K562 (cell line): ENCODE results near the gene ALDH7A1. TPM values are rescaled to one million over a fixed set of nuclear protein-coding genes. Genes with fewer than 3 reads are reported as not detected.

Experiments
- ATF1 ChIP-seq, 2 experiments: fragments of 450-650 bp in 1 of 2; IDR thresholded peaks; 2 replicates each; pipeline ENCODE4 v1.6.1; 2016; ENCODE audit warnings: missing compliant biosample characterization in 1 of 2, missing genetic modification characterization in 1 of 2
- E2F5 ChIP-seq: sonication (generic); formaldehyde crosslinking; IDR thresholded peaks from 2 replicates; pipeline ENCODE4 v1.8.0; 2022; ENCODE audit warnings: mild to moderate bottlenecking, missing genetic modification reagents
- EGR1 ChIP-seq: fragments of 450-650 bp; conservative IDR thresholded peaks from 2 replicates; pipeline ENCODE4 v1.6.1; 2017; ENCODE audit warnings: mild to moderate bottlenecking
- EP400 ChIP-seq: fragments of 450-650 bp; IDR thresholded peaks from 2 replicates; pipeline ENCODE4 v1.6.1; 2017; ENCODE audit warnings: antibody characterized with exemption, mild to moderate bottlenecking, moderate library complexity
- ETV5 ChIP-seq: sonication (generic); formaldehyde crosslinking; IDR thresholded peaks from 2 replicates; pipeline ENCODE4 v1.4.0; 2020; ENCODE audit warnings: low read depth, mild to moderate bottlenecking, missing genetic modification reagents
- NONO ChIP-seq, 2 experiments: fragments of 200-400 bp in 1 of 2; fragments of 450-650 bp in 1 of 2; formaldehyde crosslinking in 1 of 2; IDR thresholded peaks; 2 replicates each; pipeline ENCODE4 v1.6.1; 2017; ENCODE audit warnings: low read depth in 2 of 2, mild to moderate bottlenecking in 2 of 2, moderate library complexity in 2 of 2, low read length in 1 of 2
- PML ChIP-seq: IDR thresholded peaks from 2 replicates; pipeline ENCODE4 v1.6.1; 2012; ENCODE audit warnings: low read length, inconsistent platforms
- RBM34 ChIP-seq: fragments of 200-400 bp; formaldehyde crosslinking; IDR thresholded peaks from 2 replicates; pipeline ENCODE4 v1.6.1; 2018; ENCODE audit warnings: low read length, borderline replicate concordance; ENCODE audit not compliant: insufficient read depth
- ZNF717 ChIP-seq: fragments of 250-450 bp; sonication (Bioruptor Pico); IDR thresholded peaks from 2 replicates; pipeline ENCODE4 v1.5.0; 2021
- polyA plus RNA-seq, 8 experiments: library from polyadenylated mRNA; depleted of rRNA in 4 of 8; stranded (reverse) in 5 of 8; unstranded in 3 of 8; fragments of >200 nt; fragmentation: Nextera tagmentation in 2 of 8; fragmentation: Illumina TruSeq in 1 of 8; extraction: Ambion mirVana in 2 of 8; extraction: Trizol in 1 of 8; gene quantifications; 2 replicates each; pipeline versions ENCODE4 v1.2.1 to v1.2.3, GENCODE V29; 2011 to 2014; ENCODE audit warnings: inconsistent platforms in 1 of 8, missing spikeins in 1 of 8
- total RNA-seq, 7 experiments: library from RNA; depleted of rRNA in 6 of 7; stranded (reverse); fragments of >200 nt in 6 of 7; fragmentation: Illumina TruSeq in 2 of 7; extraction: Trizol in 2 of 7; gene quantifications; 2 replicates each; pipeline versions ENCODE4 v1.2.1 to v1.2.3, GENCODE V29; 2011 to 2021; ENCODE audit warnings: low replicate concordance in 1 of 7
- TF ChIP-seq, protein P1 (sequence below): fragments of 250-450 bp; sonication (Bioruptor Pico); IDR thresholded peaks from 2 replicates; pipeline ENCODE4 v1.4.0; 2020; ENCODE audit warnings: mild to moderate bottlenecking, moderate library complexity
- TF ChIP-seq, protein P2 (sequence below), 2 experiments: IDR thresholded peaks in 1 of 2; conservative IDR thresholded peaks in 1 of 2; 2 replicates each; pipeline ENCODE4 v1.6.1; 2016; ENCODE audit warnings: low read depth in 2 of 2, mild to moderate bottlenecking in 1 of 2, missing compliant biosample characterization in 1 of 2, missing genetic modification characterization in 1 of 2, moderate library complexity in 1 of 2
- TF ChIP-seq, protein P3 (sequence below): sonication (generic); formaldehyde crosslinking; IDR thresholded peaks from 2 replicates; pipeline ENCODE4 v1.8.1; 2023; ENCODE audit warnings: mild to moderate bottlenecking, missing genetic modification reagents, moderate library complexity
- TF ChIP-seq, protein P4 (sequence below): fragments of 250-450 bp; sonication (Bioruptor Pico); IDR thresholded peaks from 2 replicates; pipeline ENCODE4 v1.8.0; 2021; ENCODE audit warnings: moderate library complexity, mild to moderate bottlenecking, inconsistent platforms
- TF ChIP-seq, protein P5 (sequence below): fragments of 450-650 bp; IDR thresholded peaks from 2 replicates; pipeline ENCODE4 v1.6.1; 2016

Gene ALDH7A1
- total and polyA plus RNA-seq, 9 of the 15 experiments (the other 6 are each of a cell fraction or from before 2014, with no cell fraction given): 0.04 to 0.49 TPM; not detected in 7

DNA sequence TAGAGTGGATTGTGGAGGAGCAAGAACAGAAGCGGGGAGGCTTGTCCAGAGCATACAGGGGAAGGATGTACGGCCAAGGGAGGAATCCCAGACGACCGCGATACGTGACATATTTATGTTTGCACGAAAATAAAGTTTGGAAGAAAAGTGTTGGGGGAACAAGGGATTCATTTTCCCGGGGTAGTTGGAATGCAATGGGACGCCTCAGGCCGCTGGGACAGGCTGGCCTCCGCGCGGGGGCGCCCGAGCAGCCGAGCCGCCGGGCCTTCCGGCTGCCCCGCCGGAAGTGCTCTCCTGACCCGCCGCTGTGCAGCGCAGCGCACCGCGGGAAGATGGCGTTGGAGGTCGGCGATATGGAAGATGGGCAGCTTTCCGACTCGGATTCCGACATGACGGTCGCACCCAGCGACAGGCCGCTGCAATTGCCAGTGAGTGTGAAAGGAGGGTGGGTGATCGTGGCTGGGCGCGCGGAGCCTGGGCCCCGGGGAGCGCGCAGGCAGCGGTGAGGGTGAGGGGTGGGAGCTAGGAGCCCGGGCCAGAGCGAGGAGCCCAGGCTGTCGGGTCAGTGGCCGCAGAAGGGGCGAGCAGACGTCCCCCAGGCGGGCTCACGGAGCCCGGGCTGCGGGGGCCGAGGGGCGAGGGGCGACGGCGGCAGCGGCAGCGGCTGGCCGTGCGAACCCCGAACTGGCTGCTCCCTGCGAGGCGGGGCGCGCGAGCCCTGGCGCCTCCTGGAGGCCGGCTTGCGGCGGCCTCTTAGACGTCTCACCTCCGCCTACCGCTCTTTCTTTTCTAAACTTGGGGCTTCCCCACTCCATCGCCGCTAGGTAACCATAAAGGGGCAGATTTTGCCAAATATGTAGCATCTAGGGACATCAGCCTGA lies 5.9 kb upstream of the ALDH7A1 start, which contains the start of gene PHAX (continued):
- TF ChIP-seq E2F5: peak; percentile 26; the same call in 1 of the 2 replicates
- TF ChIP-seq EP400: peak; percentile 68; the same call in 1 of the 2 replicates
- TF ChIP-seq, protein P1, sequence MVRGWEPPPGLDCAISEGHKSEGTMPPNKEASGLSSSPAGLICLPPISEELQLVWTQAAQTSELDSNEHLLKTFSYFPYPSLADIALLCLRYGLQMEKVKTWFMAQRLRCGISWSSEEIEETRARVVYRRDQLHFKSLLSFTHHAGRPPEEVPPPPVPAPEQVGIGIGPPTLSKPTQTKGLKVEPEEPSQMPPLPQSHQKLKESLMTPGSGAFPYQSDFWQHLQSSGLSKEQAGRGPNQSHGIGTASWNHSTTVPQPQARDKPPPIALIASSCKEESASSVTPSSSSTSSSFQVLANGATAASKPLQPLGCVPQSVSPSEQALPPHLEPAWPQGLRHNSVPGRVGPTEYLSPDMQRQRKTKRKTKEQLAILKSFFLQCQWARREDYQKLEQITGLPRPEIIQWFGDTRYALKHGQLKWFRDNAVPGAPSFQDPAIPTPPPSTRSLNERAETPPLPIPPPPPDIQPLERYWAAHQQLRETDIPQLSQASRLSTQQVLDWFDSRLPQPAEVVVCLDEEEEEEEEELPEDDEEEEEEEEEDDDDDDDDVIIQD (CRISPR knock-in tag): 0 out of 2 replicates have a peak, but pooled peaks have one; percentile 28
- 0 out of 2 replicates have a peak, but pooled peaks have one; percentile 11 for TF ChIP-seq EGR1
- TF ChIP-seq RBM34: 0 out of 2 replicates have a peak, but pooled peaks have one; percentile 24
- peak; percentile 57 to 63; a peak in 2 of 4 replicates for TF ChIP-seq NONO (IDR thresholded peaks at IDR 0.05; ENCODE audit: low read depth in 2 of 2, low read length in 1 of 2)
- TF ChIP-seq ATF1 (CRISPR knock-in tag; IDR thresholded peaks at IDR 0.05): no peak
- peak; percentile 72 for TF ChIP-seq ATF1 (tag; IDR thresholded peaks at IDR 0.05)
- TF ChIP-seq ZNF717 (CRISPR knock-in tag): no peak
- TF ChIP-seq, protein P2, sequence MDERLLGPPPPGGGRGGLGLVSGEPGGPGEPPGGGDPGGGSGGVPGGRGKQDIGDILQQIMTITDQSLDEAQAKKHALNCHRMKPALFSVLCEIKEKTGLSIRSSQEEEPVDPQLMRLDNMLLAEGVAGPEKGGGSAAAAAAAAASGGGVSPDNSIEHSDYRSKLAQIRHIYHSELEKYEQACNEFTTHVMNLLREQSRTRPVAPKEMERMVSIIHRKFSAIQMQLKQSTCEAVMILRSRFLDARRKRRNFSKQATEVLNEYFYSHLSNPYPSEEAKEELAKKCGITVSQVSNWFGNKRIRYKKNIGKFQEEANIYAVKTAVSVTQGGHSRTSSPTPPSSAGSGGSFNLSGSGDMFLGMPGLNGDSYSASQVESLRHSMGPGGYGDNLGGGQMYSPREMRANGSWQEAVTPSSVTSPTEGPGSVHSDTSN (CRISPR knock-in tag; IDR thresholded peaks at IDR 0.05; ENCODE audit: low read depth): no peak
- TF ChIP-seq, protein P2 (tag; conservative IDR thresholded peaks at IDR 0.05; ENCODE audit: low read depth): no peak
- TF ChIP-seq, protein P3, sequence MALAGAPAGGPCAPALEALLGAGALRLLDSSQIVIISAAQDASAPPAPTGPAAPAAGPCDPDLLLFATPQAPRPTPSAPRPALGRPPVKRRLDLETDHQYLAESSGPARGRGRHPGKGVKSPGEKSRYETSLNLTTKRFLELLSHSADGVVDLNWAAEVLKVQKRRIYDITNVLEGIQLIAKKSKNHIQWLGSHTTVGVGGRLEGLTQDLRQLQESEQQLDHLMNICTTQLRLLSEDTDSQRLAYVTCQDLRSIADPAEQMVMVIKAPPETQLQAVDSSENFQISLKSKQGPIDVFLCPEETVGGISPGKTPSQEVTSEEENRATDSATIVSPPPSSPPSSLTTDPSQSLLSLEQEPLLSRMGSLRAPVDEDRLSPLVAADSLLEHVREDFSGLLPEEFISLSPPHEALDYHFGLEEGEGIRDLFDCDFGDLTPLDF (CRISPR knock-in tag): peak; percentile 36; the same call in 1 of the 2 replicates
- TF ChIP-seq, protein P4, sequence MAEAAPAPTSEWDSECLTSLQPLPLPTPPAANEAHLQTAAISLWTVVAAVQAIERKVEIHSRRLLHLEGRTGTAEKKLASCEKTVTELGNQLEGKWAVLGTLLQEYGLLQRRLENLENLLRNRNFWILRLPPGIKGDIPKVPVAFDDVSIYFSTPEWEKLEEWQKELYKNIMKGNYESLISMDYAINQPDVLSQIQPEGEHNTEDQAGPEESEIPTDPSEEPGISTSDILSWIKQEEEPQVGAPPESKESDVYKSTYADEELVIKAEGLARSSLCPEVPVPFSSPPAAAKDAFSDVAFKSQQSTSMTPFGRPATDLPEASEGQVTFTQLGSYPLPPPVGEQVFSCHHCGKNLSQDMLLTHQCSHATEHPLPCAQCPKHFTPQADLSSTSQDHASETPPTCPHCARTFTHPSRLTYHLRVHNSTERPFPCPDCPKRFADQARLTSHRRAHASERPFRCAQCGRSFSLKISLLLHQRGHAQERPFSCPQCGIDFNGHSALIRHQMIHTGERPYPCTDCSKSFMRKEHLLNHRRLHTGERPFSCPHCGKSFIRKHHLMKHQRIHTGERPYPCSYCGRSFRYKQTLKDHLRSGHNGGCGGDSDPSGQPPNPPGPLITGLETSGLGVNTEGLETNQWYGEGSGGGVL (CRISPR knock-in tag): no peak
- TF ChIP-seq ETV5: peak; percentile 92
- TF ChIP-seq, protein P5, sequence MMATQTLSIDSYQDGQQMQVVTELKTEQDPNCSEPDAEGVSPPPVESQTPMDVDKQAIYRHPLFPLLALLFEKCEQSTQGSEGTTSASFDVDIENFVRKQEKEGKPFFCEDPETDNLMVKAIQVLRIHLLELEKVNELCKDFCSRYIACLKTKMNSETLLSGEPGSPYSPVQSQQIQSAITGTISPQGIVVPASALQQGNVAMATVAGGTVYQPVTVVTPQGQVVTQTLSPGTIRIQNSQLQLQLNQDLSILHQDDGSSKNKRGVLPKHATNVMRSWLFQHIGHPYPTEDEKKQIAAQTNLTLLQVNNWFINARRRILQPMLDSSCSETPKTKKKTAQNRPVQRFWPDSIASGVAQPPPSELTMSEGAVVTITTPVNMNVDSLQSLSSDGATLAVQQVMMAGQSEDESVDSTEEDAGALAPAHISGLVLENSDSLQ: peak; percentile 48; the same call in 1 of the 2 replicates
- TF ChIP-seq PML: peak; percentile 80
